ENCODE measurements around the gene ANAPC5. TPM values are rescaled to one million over a fixed set of nuclear protein-coding genes. Genes with fewer than 3 reads are reported as not detected.

Gene ANAPC5
- total RNA-seq, 1 donor, result 168 TPM

GRCh38 chr12:121273364-121273896, 78.8 kb downstream of the ANAPC5 start:
- H3K4me1 ChIP-seq (ENCODE audit: insufficient read depth, low read length), result peaks cover 9% of the 10 kb centered on the region
- peaks cover 27% of the 10 kb centered on the region for H3K36me3 ChIP-seq (ENCODE audit: insufficient read depth, low read length)
- TF ChIP-seq, protein P1, sequence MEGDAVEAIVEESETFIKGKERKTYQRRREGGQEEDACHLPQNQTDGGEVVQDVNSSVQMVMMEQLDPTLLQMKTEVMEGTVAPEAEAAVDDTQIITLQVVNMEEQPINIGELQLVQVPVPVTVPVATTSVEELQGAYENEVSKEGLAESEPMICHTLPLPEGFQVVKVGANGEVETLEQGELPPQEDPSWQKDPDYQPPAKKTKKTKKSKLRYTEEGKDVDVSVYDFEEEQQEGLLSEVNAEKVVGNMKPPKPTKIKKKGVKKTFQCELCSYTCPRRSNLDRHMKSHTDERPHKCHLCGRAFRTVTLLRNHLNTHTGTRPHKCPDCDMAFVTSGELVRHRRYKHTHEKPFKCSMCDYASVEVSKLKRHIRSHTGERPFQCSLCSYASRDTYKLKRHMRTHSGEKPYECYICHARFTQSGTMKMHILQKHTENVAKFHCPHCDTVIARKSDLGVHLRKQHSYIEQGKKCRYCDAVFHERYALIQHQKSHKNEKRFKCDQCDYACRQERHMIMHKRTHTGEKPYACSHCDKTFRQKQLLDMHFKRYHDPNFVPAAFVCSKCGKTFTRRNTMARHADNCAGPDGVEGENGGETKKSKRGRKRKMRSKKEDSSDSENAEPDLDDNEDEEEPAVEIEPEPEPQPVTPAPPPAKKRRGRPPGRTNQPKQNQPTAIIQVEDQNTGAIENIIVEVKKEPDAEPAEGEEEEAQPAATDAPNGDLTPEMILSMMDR (IDR thresholded peaks at IDR 0.05; ENCODE audit: extremely low read depth, low read depth, low read length), result no peak
- no peak for DNase-seq (ENCODE audit: insufficient read length, low spot score, missing footprints)
- H3K27ac ChIP-seq (ENCODE audit: low read depth, low read length), result no peak overlapping the region
- peaks cover 26% of the 10 kb centered on the region for H3K79me2 ChIP-seq (ENCODE audit: insufficient read depth, low read length)
- H4K20me1 ChIP-seq (ENCODE audit: insufficient read depth, low read length), result peaks cover 8% of the 10 kb centered on the region
- no peaks in the 10 kb centered on the region for H3K9me3 ChIP-seq (ENCODE audit: low read depth, low read length)
- H3K4me2 ChIP-seq (ENCODE audit: insufficient read depth, low read length), result no peak overlapping the region
- H3K4me3 ChIP-seq (ENCODE audit: insufficient read depth, low read length), result no peak overlapping the region
- H2AFZ ChIP-seq (ENCODE audit: low read length), result no peak overlapping the region
- no peaks in the 10 kb centered on the region for H3K27me3 ChIP-seq (ENCODE audit: insufficient read depth, low read length)

DNA sequence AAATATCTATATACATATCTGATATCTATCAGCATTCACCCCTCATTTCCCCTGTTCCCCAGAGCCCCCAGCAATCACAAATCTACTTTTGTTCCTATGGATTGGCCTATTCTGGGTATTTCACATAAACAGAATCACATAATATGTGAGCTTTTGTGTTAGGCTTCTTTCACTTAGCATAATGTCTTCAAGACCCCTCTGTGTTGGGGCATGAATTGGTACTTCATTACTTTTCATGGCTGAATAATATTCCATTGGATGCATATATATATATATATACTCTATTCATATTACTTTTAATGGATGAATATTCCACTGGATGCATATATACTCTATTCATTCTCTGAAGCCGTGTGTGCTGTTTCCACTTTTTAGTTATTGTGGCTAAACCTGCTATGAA, 84.4 kb downstream of the ANAPC5 start:
- Histone ChIP-seq H3K36me3 (ENCODE audit: insufficient read depth, low read length) (peaks cover 37% of the 10 kb centered on the region), H3K4me2 (ENCODE audit: insufficient read depth, low read length) (no peak overlapping the region), H2AFZ (ENCODE audit: low read length) (no peak overlapping the region), H4K20me1 (ENCODE audit: insufficient read depth, low read length) (peaks cover 1% of the 10 kb centered on the region), H3K27me3 (ENCODE audit: insufficient read depth, low read length) (no peaks in the 10 kb centered on the region), H3K4me1 (ENCODE audit: insufficient read depth, low read length) (no peaks in the 10 kb centered on the region), H3K9me3 (ENCODE audit: low read depth, low read length) (no peaks in the 10 kb centered on the region), H3K79me2 (ENCODE audit: insufficient read depth, low read length) (peaks cover 2% of the 10 kb centered on the region), H3K27ac (ENCODE audit: low read depth, low read length) (no peak overlapping the region), H3K4me3 (ENCODE audit: insufficient read depth, low read length) (no peak overlapping the region)
- no peak for DNase-seq (ENCODE audit: insufficient read length, low spot score, missing footprints)
- TF ChIP-seq, protein P1 (IDR thresholded peaks at IDR 0.05; ENCODE audit: extremely low read depth, low read depth, low read length), result no peak

- no peaks in the 10 kb centered on the region for H3K79me2 ChIP-seq (ENCODE audit: insufficient read depth, low read length)
- no peak overlapping the region for H2AFZ ChIP-seq (ENCODE audit: low read length)
- no peaks in the 10 kb centered on the region for H3K4me1 ChIP-seq (ENCODE audit: insufficient read depth, low read length)
- peaks cover 45% of the 10 kb centered on the region for H3K36me3 ChIP-seq (ENCODE audit: insufficient read depth, low read length)
- no peaks in the 10 kb centered on the region for H3K9me3 ChIP-seq (ENCODE audit: low read depth, low read length)
- no peak for DNase-seq (ENCODE audit: insufficient read length, low spot score, missing footprints)
- H3K4me2 ChIP-seq (ENCODE audit: insufficient read depth, low read length), result no peak overlapping the region
- H3K27ac ChIP-seq (ENCODE audit: low read depth, low read length), result no peak overlapping the region
- no peaks in the 10 kb centered on the region for H4K20me1 ChIP-seq (ENCODE audit: insufficient read depth, low read length)
- H3K4me3 ChIP-seq (ENCODE audit: insufficient read depth, low read length), result no peak overlapping the region
- no peaks in the 10 kb centered on the region for H3K27me3 ChIP-seq (ENCODE audit: insufficient read depth, low read length)
- TF ChIP-seq, protein P1 (IDR thresholded peaks at IDR 0.05; ENCODE audit: extremely low read depth, low read depth, low read length), result no peak
Measured at GRCh38 chr12:121264951-121265515, 87.2 kb downstream of the ANAPC5 start.

- no peak overlapping the region for H3K4me3 ChIP-seq (ENCODE audit: insufficient read depth, low read length)
- H3K79me2 ChIP-seq (ENCODE audit: insufficient read depth, low read length), result no peaks in the 10 kb centered on the region
- no peaks in the 10 kb centered on the region for H3K4me1 ChIP-seq (ENCODE audit: insufficient read depth, low read length)
- H3K27ac ChIP-seq (ENCODE audit: low read depth, low read length), result no peak overlapping the region
- no peaks in the 10 kb centered on the region for H4K20me1 ChIP-seq (ENCODE audit: insufficient read depth, low read length)
- no peaks in the 10 kb centered on the region for H3K27me3 ChIP-seq (ENCODE audit: insufficient read depth, low read length)
- H3K9me3 ChIP-seq (ENCODE audit: low read depth, low read length), result no peaks in the 10 kb centered on the region
- peaks cover 49% of the 10 kb centered on the region for H3K36me3 ChIP-seq (ENCODE audit: insufficient read depth, low read length)
- no peak overlapping the region for H3K4me2 ChIP-seq (ENCODE audit: insufficient read depth, low read length)
- H2AFZ ChIP-seq (ENCODE audit: low read length), result no peak overlapping the region
- TF ChIP-seq, protein P1 (IDR thresholded peaks at IDR 0.05; ENCODE audit: extremely low read depth, low read depth, low read length), result no peak
- DNase-seq (ENCODE audit: insufficient read length, low spot score, missing footprints), result no peak
Measured at GRCh38 chr12:121264135-121264534, 88.1 kb downstream of the ANAPC5 start.
